DND-41 (cell line): ENCODE measurements around the gene C4orf46.

Experiments
- CTCF ChIP-seq: IDR thresholded peaks from 2 replicates; pipeline ENCODE4 v1.5.1; 2012; ENCODE audit warnings: borderline replicate concordance, low read length, moderate library complexity, mild to moderate bottlenecking; ENCODE audit not compliant: poor library complexity, severe bottlenecking; ENCODE audit errors: extremely low read depth
- EZH2 ChIP-seq: IDR thresholded peaks from 3 replicates; pipeline ENCODE4 v1.6.1; 2012; ENCODE audit warnings: borderline replicate concordance, low read depth, mild to moderate bottlenecking, moderate library complexity, low read length, inconsistent platforms; ENCODE audit not compliant: severe bottlenecking

- no peak for TF ChIP-seq CTCF
- no peak for TF ChIP-seq EZH2
Observed at GRCh38 chr4:158688813-158689212, 17.1 kb upstream of the C4orf46 start.
